Activated naive CD4-positive, alpha-beta T cell treated with anti-CD3 and anti-CD28 coated beads, Interleukin-2, amount 50 U/mL, for 16 hours (primary cell): ENCODE measurements around the gene RAD21L1.

ENCODE experiments used
- DNase-seq: peaks from one replicate; pipeline ENCODE4 v3.0.0-alpha.2; 2020

The RAD21L1 gene

GRCh38 chr20:1225783-1226654 is at the start of gene RAD21L1:
Gene RAD21L1, plus strand, starts transcription at chr20:1226044. Its CDS starts 2,410 bp downstream, at chr20:1228454.
- DNase-seq = peak; percentile 69

- no peak for DNase-seq
Observed at GRCh38 chr20:1177680-1178079, 48.2 kb upstream of the RAD21L1 start.

GRCh38 chr20:1178103-1178502 is 47.7 kb upstream of the RAD21L1 start:
- no peak for DNase-seq

- no peak for DNase-seq
Observed at GRCh38 chr20:1178623-1179022, 47.2 kb upstream of the RAD21L1 start.

- no peak for DNase-seq
Observed at GRCh38 chr20:1180949-1181348, 44.9 kb upstream of the RAD21L1 start.

GRCh38 chr20:1182106-1182505 is 43.7 kb upstream of the RAD21L1 start:
- no peak for DNase-seq

GRCh38 chr20:1183153-1183552 is 42.7 kb upstream of the RAD21L1 start:
- no peak for DNase-seq

GRCh38 chr20:1184260-1184637 is 41.6 kb upstream of the RAD21L1 start:
- no peak for DNase-seq

GRCh38 chr20:1184638-1185315 is 41.1 kb upstream of the RAD21L1 start, which contains the start of gene TMEM74B:
Gene TMEM74B, minus strand, starts transcription at chr20:1184981. Its CDS starts 1,180 bp downstream, at chr20:1183801.
- DNase-seq = no peak

- peak; percentile 14 for DNase-seq
Observed at GRCh38 chr20:1185316-1185741, 40.5 kb upstream of the RAD21L1 start.

- peak; percentile 52 for DNase-seq
Observed at GRCh38 chr20:1185790-1186334, 40.0 kb upstream of the RAD21L1 start.

- DNase-seq = no peak
Observed at GRCh38 chr20:1186367-1186991, 39.4 kb upstream of the RAD21L1 start.

GRCh38 chr20:1187605-1188171 is 38.2 kb upstream of the RAD21L1 start:
- DNase-seq = no peak

- DNase-seq = no peak
Observed at GRCh38 chr20:1188347-1188746, 37.5 kb upstream of the RAD21L1 start.

- DNase-seq = no peak
Observed at GRCh38 chr20:1189827-1190226, 36.0 kb upstream of the RAD21L1 start.

GRCh38 chr20:1190847-1191246 is 35.0 kb upstream of the RAD21L1 start:
- no peak for DNase-seq

- DNase-seq = no peak
Observed at GRCh38 chr20:1191299-1191698, 34.5 kb upstream of the RAD21L1 start.

GRCh38 chr20:1195226-1195625 is 30.6 kb upstream of the RAD21L1 start:
- DNase-seq = no peak

GRCh38 chr20:1196634-1197033 is 29.2 kb upstream of the RAD21L1 start:
- DNase-seq = no peak

GRCh38 chr20:1197801-1198200 is 28.0 kb upstream of the RAD21L1 start:
- no peak for DNase-seq

- no peak for DNase-seq
Observed at GRCh38 chr20:1198751-1199150, 27.1 kb upstream of the RAD21L1 start.

GRCh38 chr20:1199212-1199873 is 26.5 kb upstream of the RAD21L1 start:
- no peak for DNase-seq
